GM12872 (cell line): ENCODE data around the gene ARSK.

Experiments
- TF ChIP-seq, protein P1 (sequence below): IDR thresholded peaks from 3 replicates; pipeline ENCODE4 v1.5.1; 2011; ENCODE audit warnings: low read depth, mild to moderate bottlenecking, low read length, moderate library complexity; ENCODE audit not compliant: insufficient read depth

ARSK gene

GRCh38 chr5:95641741-95642220 lies 86.9 kb downstream of the ARSK start:
- TF ChIP-seq, protein P1, sequence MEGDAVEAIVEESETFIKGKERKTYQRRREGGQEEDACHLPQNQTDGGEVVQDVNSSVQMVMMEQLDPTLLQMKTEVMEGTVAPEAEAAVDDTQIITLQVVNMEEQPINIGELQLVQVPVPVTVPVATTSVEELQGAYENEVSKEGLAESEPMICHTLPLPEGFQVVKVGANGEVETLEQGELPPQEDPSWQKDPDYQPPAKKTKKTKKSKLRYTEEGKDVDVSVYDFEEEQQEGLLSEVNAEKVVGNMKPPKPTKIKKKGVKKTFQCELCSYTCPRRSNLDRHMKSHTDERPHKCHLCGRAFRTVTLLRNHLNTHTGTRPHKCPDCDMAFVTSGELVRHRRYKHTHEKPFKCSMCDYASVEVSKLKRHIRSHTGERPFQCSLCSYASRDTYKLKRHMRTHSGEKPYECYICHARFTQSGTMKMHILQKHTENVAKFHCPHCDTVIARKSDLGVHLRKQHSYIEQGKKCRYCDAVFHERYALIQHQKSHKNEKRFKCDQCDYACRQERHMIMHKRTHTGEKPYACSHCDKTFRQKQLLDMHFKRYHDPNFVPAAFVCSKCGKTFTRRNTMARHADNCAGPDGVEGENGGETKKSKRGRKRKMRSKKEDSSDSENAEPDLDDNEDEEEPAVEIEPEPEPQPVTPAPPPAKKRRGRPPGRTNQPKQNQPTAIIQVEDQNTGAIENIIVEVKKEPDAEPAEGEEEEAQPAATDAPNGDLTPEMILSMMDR: no peak

- TF ChIP-seq, protein P1: no peak
These were observed 88.3 kb downstream of the ARSK start for GRCh38 chr5:95643152-95643551.

DNA sequence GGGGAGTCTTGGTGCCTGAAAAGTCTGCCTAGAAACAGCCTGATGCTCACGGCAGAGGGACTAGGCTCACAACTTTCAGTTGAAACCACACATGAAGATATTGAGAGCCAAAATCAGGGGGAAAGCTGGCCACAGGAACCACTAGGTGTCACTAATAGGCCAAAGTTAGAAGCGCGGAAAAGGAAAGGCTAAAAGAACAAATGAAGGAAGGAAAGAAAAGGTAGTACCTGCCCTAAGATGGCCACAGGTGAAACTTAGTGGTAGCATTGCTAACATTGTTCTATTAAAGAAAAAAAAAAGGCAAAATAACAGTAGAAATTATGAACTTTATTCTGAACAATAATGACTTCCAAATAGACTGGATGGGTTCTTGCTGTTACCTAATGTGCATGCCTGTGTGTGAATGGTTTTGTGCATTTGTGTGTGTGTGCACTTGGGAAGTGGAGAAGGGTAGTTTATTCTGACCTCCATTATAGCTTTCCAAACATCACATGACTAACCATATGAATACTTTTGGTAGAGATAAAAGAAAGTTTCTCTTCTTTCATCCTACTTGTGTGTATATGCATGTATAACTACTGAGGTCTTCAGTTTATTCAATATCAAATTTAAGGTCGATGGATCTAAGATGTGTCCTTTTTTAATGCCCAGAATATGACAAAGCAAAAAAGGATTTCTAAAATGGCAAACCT lies 89.6 kb downstream of the ARSK start:
- TF ChIP-seq, protein P1: peak; percentile 72

GRCh38 chr5:95646569-95647431 lies 91.9 kb downstream of the ARSK start, which contains the start of gene RFESD:
RFESD (plus strand) TSS chr5:95646777; CDS start chr5:95652272, 5,495 bp downstream.
- TF ChIP-seq, protein P1: peak; percentile 30; the same call in 1 of the 3 replicates

DNA sequence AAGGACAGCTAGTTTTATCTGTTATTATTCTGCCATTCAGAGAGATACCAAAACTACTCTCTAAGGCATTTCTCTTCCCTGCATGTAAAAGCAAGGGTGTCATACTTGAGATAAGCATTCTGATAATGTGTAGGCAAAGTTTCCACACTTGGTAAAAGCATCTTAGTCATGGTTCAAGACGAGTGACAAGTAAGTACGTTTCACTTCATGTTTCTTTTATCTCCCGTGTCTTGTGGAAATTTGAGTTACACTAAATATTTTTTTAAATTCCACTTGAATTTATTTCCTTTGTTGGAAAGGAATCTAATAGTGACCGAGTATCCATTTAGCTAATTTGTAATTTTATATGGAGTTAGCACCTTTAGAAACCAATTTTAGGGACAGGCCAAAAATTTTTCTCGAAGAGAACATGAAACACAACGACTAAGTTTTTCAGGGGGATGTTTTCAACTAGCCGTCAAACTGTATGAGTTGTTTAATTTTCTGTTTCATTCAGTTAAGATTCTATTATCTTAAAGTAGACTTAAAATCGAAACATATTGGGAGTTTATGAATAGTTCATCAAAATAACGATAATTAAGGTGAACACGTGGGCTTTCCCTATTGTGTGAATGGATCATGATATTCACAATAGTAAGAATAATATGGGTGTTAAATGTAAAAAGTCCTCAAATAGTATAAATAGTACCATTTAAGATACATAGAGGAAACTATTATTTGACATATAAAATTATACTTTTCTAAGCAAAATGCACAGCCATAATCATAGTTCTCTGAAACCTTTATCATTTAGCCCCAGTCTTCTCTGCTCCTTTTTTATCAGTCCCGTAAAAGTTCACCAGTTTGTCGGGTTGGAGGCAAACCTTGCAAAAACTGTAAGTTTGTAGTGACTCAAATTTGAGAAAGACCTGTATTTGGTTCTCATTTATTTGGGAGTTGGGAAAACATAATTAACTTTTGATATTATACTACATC lies 93.3 kb downstream of the ARSK start:
- TF ChIP-seq, protein P1: no peak

DNA sequence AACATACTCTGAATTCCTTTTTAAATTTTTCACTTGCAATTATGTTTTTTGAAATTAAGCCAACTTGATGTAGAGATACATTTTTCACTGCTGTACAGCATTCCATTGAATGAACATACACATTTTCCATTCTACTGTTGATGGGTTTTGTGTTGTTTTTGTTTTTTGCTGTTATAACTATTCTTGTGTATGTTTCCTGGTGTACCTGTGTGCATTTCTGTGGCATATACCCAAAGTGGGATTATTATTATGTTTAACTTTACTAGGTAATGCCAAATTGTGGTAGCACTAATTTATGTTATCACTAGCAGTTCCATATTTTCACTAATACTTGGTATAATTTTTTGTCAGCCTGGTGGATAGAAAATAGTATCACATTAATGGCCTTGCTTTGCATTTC lies 94.4 kb downstream of the ARSK start:
- TF ChIP-seq, protein P1: no peak
